Ishikawa (cell line): ENCODE data around the gene FRZB.

Experiments used
- CEBPB ChIP-seq: IDR thresholded peaks from 2 replicates; pipeline ENCODE4 v1.6.1; 2012
- CREB1 ChIP-seq: IDR thresholded peaks from 2 replicates; pipeline ENCODE4 v1.6.1; 2012; ENCODE audit warnings: low read depth
- EGR1 ChIP-seq: IDR thresholded peaks from 2 replicates; pipeline ENCODE4 v1.6.1; 2012
- EP300 ChIP-seq: IDR thresholded peaks from 2 replicates; pipeline ENCODE4 v1.6.1; 2012; ENCODE audit warnings: borderline replicate concordance
- FOXM1 ChIP-seq: IDR thresholded peaks from 2 replicates; pipeline ENCODE4 v1.6.1; 2012; ENCODE audit warnings: low read depth, borderline replicate concordance
- MAX ChIP-seq: IDR thresholded peaks from 2 replicates; pipeline ENCODE4 v1.6.1; 2012
- NFIC ChIP-seq: IDR thresholded peaks from 2 replicates; pipeline ENCODE4 v1.6.1; 2012
- RAD21 ChIP-seq: IDR thresholded peaks from 2 replicates; pipeline ENCODE4 v1.6.1; 2012; ENCODE audit warnings: low read depth
- REST ChIP-seq: IDR thresholded peaks from 2 replicates; pipeline ENCODE4 v1.6.1; 2012; ENCODE audit warnings: low read depth, mild to moderate bottlenecking
- TAF1 ChIP-seq: IDR thresholded peaks from 2 replicates; pipeline ENCODE4 v1.6.1; 2012; ENCODE audit warnings: low read depth, mild to moderate bottlenecking
- TCF12 ChIP-seq: IDR thresholded peaks from 2 replicates; pipeline ENCODE4 v1.6.1; 2012; ENCODE audit warnings: low read depth
- TEAD4 ChIP-seq: IDR thresholded peaks from 2 replicates; pipeline ENCODE4 v1.6.1; 2012
- USF1 ChIP-seq: IDR thresholded peaks from 2 replicates; pipeline ENCODE4 v1.6.1; 2012
- YY1 ChIP-seq: IDR thresholded peaks from 2 replicates; pipeline ENCODE4 v1.6.1; 2012; ENCODE audit warnings: low read depth
- ZBTB7A ChIP-seq: IDR thresholded peaks from 2 replicates; pipeline ENCODE4 v1.6.1; 2012; ENCODE audit warnings: low read depth

FRZB gene

GRCh38 chr2:182784777-182785176 is 81.7 kb downstream of the FRZB start:
- TF ChIP-seq RAD21 (peak; percentile 64), EGR1 (no peak)

GRCh38 chr2:182784058-182784706 is 82.3 kb downstream of the FRZB start:
- TF ChIP-seq TAF1 (no peak), MAX (no peak), CREB1 (no peak), RAD21 (no peak), ZBTB7A (no peak), YY1 (no peak), USF1 (no peak), TEAD4 (no peak), EP300 (no peak), FOXM1 (no peak), CEBPB (no peak), EGR1 (no peak), TCF12 (no peak), NFIC (no peak), REST (no peak)
